Measurements from ENCODE around the gene COL9A1. TPM values are rescaled to one million over a fixed set of nuclear protein-coding genes. Genes with fewer than 3 reads are reported as not detected.

The COL9A1 gene
- total and polyA plus RNA-seq, 12 donors = 0.17 to 1.6 TPM; not detected in 10

- no peak for DNase-seq
- no peaks in the 10 kb centered on the region for H3K4me1 ChIP-seq (replicated peaks in 1 of 2)
- H3K4me3 ChIP-seq = no peak overlapping the region
- no peaks in the 10 kb centered on the region for H3K9me3 ChIP-seq (replicated peaks in 1 of 3)
- no peak for TF ChIP-seq POLR2A (IDR thresholded peaks at IDR 0.05)
- no peak for TF ChIP-seq CTCF (IDR thresholded peaks at IDR 0.05)
- no peaks in the 10 kb centered on the region for H3K27me3 ChIP-seq
- WGBS, 4 donors = 45 to 54% (median 52%) methylated on average over 2 of the region's 2 CpGs
- intact Hi-C loops (cut with DNase I) = no loop called here
- no peaks in the 10 kb centered on the region for H3K36me3 ChIP-seq (replicated peaks in 1 of 2)
- no peak overlapping the region for H3K27ac ChIP-seq
Measured at GRCh38 chr6:70172252-70172651, 130.6 kb downstream of the COL9A1 start.

GRCh38 chr6:70171236-70171635, 131.6 kb downstream of the COL9A1 start:
- no peak overlapping the region for H3K27ac ChIP-seq
- H3K9me3 ChIP-seq (replicated peaks in 1 of 3) = no peaks in the 10 kb centered on the region
- TF ChIP-seq CTCF (IDR thresholded peaks at IDR 0.05) (no peak), POLR2A (IDR thresholded peaks at IDR 0.05) (no peak)
- H3K27me3 ChIP-seq = no peaks in the 10 kb centered on the region
- H3K4me3 ChIP-seq = no peak overlapping the region
- no peaks in the 10 kb centered on the region for H3K4me1 ChIP-seq (replicated peaks in 1 of 2)
- no peak for DNase-seq
- no peaks in the 10 kb centered on the region for H3K36me3 ChIP-seq (replicated peaks in 1 of 2)
- intact Hi-C loops (cut with DNase I) = no loop called here

- H3K36me3 ChIP-seq (replicated peaks in 1 of 2) = no peaks in the 10 kb centered on the region
- H3K9me3 ChIP-seq (replicated peaks in 1 of 3) = no peaks in the 10 kb centered on the region
- TF ChIP-seq POLR2A (IDR thresholded peaks at IDR 0.05) = no peak
- DNase-seq = no peak
- no peak overlapping the region for H3K4me3 ChIP-seq
- H3K27me3 ChIP-seq = no peaks in the 10 kb centered on the region
- no peaks in the 10 kb centered on the region for H3K4me1 ChIP-seq (replicated peaks in 1 of 2)
- intact Hi-C loops (cut with DNase I) = no loop called here
- WGBS, 4 donors = 64 to 70% (median 68%) methylated on average over 5 of the region's 5 CpGs
- H3K27ac ChIP-seq = no peak overlapping the region
Measured at GRCh38 chr6:70168681-70169377, 134.1 kb downstream of the COL9A1 start.

Other genes starting within 250 kb of the COL9A1 start
- gene FAM135A, start 110.4 kb upstream of the COL9A1 start, total RNA-seq = 10 to 100 TPM; 10.3 to 33.9 (median 15.3) TPM
- gene FAM135A, start 110.4 kb upstream of the COL9A1 start, polyA plus RNA-seq = 1 to 10 TPM; 6.8 to 8.6 (median 7.4) TPM